ENCODE measurements around the gene ZBTB40.

ZBTB40 gene

DNA sequence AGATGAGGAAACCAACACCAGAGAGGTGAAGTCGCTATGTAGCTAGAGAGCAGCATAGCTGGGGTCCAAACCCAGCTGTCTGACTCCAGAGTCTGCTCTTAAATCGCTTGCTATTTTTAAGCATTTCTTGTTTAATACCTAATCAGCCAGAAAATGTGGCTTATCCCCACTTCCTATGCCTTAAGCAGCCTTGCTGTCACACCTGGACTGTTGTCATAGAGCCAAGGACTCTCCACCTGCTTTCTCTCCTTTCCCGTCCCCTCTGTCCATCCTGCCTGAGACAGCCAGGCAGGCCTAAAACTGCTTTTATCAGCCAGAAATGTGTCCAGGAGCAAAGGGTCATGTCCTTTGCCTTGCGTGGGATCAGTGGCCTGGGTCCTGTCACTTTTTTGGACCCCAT, 83.3 kb downstream of the ZBTB40 start:
- no peaks in the 10 kb centered on the region for H3K79me2 ChIP-seq (ENCODE audit: low read length)
- H3K4me2 ChIP-seq (ENCODE audit: low read length): no peak overlapping the region
- no peak overlapping the region for H3K4me3 ChIP-seq (ENCODE audit: low read length)
- no peaks in the 10 kb centered on the region for H3K9me3 ChIP-seq (ENCODE audit: insufficient read depth, low read length)
- TF ChIP-seq CTCF (IDR thresholded peaks at IDR 0.05; ENCODE audit: low read depth, low read length): no peak
- no peak for TF ChIP-seq EZH2phosphoT487 (IDR thresholded peaks at IDR 0.05; ENCODE audit: low read depth)
- no peak overlapping the region for H2AFZ ChIP-seq (ENCODE audit: low read depth, low read length)
- H3K9ac ChIP-seq (ENCODE audit: low read length): no peak overlapping the region
- no peaks in the 10 kb centered on the region for H4K20me1 ChIP-seq (ENCODE audit: insufficient read depth, low read length)
- no peaks in the 10 kb centered on the region for H3K36me3 ChIP-seq (replicated peaks; ENCODE audit: low read depth, low read length)
- no peaks in the 10 kb centered on the region for H3K4me1 ChIP-seq (ENCODE audit: low read length)
- no peaks in the 10 kb centered on the region for H3K27me3 ChIP-seq (ENCODE audit: low read depth, low read length)
- no peak overlapping the region for H3K27ac ChIP-seq (ENCODE audit: low read length)

GRCh38 chr1:22535399-22535798, 83.7 kb downstream of the ZBTB40 start:
- H2AFZ ChIP-seq (ENCODE audit: low read depth, low read length): no peak overlapping the region
- H3K36me3 ChIP-seq (replicated peaks; ENCODE audit: low read depth, low read length): no peaks in the 10 kb centered on the region
- no peak overlapping the region for H3K4me3 ChIP-seq (ENCODE audit: low read length)
- H3K9ac ChIP-seq (ENCODE audit: low read length): no peak overlapping the region
- no peak overlapping the region for H3K27ac ChIP-seq (ENCODE audit: low read length)
- TF ChIP-seq EZH2phosphoT487 (IDR thresholded peaks at IDR 0.05; ENCODE audit: low read depth): no peak
- no peak for TF ChIP-seq CTCF (IDR thresholded peaks at IDR 0.05; ENCODE audit: low read depth, low read length)
- no peaks in the 10 kb centered on the region for H3K9me3 ChIP-seq (ENCODE audit: insufficient read depth, low read length)
- H3K27me3 ChIP-seq (ENCODE audit: low read depth, low read length): no peaks in the 10 kb centered on the region
- no peaks in the 10 kb centered on the region for H3K79me2 ChIP-seq (ENCODE audit: low read length)
- no peak overlapping the region for H3K4me2 ChIP-seq (ENCODE audit: low read length)
- no peaks in the 10 kb centered on the region for H3K4me1 ChIP-seq (ENCODE audit: low read length)
- no peaks in the 10 kb centered on the region for H4K20me1 ChIP-seq (ENCODE audit: insufficient read depth, low read length)

DNA sequence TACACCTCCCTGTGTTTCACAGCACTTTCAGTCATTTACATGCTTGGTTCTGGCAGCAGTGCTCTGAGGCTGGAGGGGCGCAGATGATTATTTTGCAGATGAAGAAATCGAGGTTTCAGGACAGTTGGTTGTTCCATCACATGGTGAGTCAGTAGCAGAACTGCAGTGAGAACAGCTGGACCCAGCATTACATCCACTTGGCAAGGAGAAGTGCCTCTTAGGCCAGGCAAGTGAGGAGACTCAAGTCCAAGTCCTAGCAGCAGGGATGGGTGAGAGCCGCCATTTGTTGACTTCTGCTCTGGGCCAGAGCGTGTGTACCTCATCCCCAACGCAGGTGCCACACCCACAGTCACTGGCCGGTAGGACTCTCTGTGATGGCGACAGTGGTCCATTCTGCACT, 84.9 kb downstream of the ZBTB40 start:
- Histone ChIP-seq H3K9me3 (ENCODE audit: insufficient read depth, low read length) (no peaks in the 10 kb centered on the region), H3K27me3 (ENCODE audit: low read depth, low read length) (no peaks in the 10 kb centered on the region), H4K20me1 (ENCODE audit: insufficient read depth, low read length) (no peaks in the 10 kb centered on the region), H3K4me1 (ENCODE audit: low read length) (no peaks in the 10 kb centered on the region), H2AFZ (ENCODE audit: low read depth, low read length) (no peak overlapping the region), H3K4me2 (ENCODE audit: low read length) (no peak overlapping the region), H3K79me2 (ENCODE audit: low read length) (no peaks in the 10 kb centered on the region), H3K27ac (ENCODE audit: low read length) (no peak overlapping the region), H3K9ac (ENCODE audit: low read length) (no peak overlapping the region), H3K4me3 (ENCODE audit: low read length) (no peak overlapping the region), H3K36me3 (replicated peaks; ENCODE audit: low read depth, low read length) (no peaks in the 10 kb centered on the region)
- TF ChIP-seq CTCF (IDR thresholded peaks at IDR 0.05; ENCODE audit: low read depth, low read length): no peak
- TF ChIP-seq EZH2phosphoT487 (IDR thresholded peaks at IDR 0.05; ENCODE audit: low read depth): no peak

GRCh38 chr1:22537441-22538139, 85.9 kb downstream of the ZBTB40 start:
- no peak overlapping the region for H3K4me3 ChIP-seq (ENCODE audit: low read length)
- H3K79me2 ChIP-seq (ENCODE audit: low read length): no peaks in the 10 kb centered on the region
- no peak overlapping the region for H2AFZ ChIP-seq (ENCODE audit: low read depth, low read length)
- H3K27me3 ChIP-seq (ENCODE audit: low read depth, low read length): no peaks in the 10 kb centered on the region
- no peaks in the 10 kb centered on the region for H4K20me1 ChIP-seq (ENCODE audit: insufficient read depth, low read length)
- H3K36me3 ChIP-seq (replicated peaks; ENCODE audit: low read depth, low read length): no peaks in the 10 kb centered on the region
- no peaks in the 10 kb centered on the region for H3K9me3 ChIP-seq (ENCODE audit: insufficient read depth, low read length)
- TF ChIP-seq CTCF (IDR thresholded peaks at IDR 0.05; ENCODE audit: low read depth, low read length): no peak
- no peak for TF ChIP-seq EZH2phosphoT487 (IDR thresholded peaks at IDR 0.05; ENCODE audit: low read depth)
- no peak overlapping the region for H3K9ac ChIP-seq (ENCODE audit: low read length)
- H3K4me2 ChIP-seq (ENCODE audit: low read length): no peak overlapping the region
- no peaks in the 10 kb centered on the region for H3K4me1 ChIP-seq (ENCODE audit: low read length)
- H3K27ac ChIP-seq (ENCODE audit: low read length): no peak overlapping the region

Measured in OCI-LY3 (cell line).